ENCODE results near the gene NAALADL2.
"Not testable (repeated sequence)": the region's sequence is repeated elsewhere in the genome, so short reads cannot be mapped to it uniquely, and the experiment has no call there.

NAALADL2 gene

DNA sequence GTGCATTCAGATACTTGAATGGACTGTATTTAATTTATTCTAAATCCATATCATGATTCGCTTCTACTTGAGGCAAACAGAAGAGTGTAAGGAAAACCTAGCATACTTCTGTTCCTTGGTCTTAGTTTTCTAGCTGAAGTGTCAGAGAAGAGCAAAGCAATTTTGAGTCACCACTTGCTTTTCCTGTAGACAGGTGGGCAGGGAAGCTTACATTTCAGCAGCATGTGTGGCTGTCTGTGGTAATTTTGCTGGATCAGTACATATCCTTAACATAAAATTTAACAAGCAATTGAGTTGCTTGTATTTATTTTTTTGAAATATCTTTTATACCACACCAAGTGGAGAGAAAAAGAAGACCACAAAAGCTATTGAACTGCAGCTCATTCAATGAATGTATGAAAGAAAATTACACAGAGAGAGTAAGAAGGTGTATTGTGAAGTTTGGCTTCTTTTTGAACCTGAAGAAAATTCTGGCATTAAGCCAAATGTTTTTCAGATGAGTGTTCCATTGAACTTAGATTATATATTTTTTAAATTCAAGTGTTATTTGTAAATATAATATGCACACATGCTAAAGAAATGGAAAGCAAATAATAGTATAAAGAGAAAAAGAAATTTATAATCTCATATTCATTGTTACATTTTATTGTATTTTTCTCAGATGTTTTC, 747.6 kb downstream of the NAALADL2 start:
- H3K36me3 ChIP-seq (ENCODE audit: control insufficient read depth, insufficient read depth, low read length) = no peaks in the 10 kb centered on the region
- no peak overlapping the region for H3K9ac ChIP-seq (ENCODE audit: low read depth, low read length)
- H3K4me3 ChIP-seq (ENCODE audit: low read depth, low read length) = no peak overlapping the region
- no peaks in the 10 kb centered on the region for H3K9me3 ChIP-seq (ENCODE audit: control insufficient read depth, insufficient read depth, low read length)
- no peaks in the 10 kb centered on the region for H3K4me1 ChIP-seq (ENCODE audit: control insufficient read depth, insufficient read depth, low read length)
- H3K27me3 ChIP-seq (ENCODE audit: control insufficient read depth, insufficient read depth, low read length) = no peaks in the 10 kb centered on the region

DNA sequence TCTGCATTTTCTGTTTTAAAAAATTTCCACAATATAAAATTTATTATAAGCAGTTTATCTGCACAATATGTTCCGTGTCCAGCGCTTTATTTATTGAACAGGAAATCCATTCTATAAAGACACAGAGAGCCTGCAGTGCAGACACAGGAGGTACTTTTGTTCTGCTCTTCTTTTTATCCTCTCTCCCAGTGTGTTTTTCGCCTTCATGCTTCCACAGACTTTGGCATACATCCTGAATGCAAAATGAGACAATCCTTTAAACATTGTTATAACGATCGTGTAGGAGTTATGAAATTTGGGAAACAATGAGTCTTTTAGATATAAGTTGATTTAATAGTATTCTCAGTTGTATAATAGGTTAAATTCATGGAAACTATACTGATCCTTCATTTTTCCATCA, 749.2 kb downstream of the NAALADL2 start:
- H3K4me1 ChIP-seq (ENCODE audit: control insufficient read depth, insufficient read depth, low read length) = no peaks in the 10 kb centered on the region

DNA sequence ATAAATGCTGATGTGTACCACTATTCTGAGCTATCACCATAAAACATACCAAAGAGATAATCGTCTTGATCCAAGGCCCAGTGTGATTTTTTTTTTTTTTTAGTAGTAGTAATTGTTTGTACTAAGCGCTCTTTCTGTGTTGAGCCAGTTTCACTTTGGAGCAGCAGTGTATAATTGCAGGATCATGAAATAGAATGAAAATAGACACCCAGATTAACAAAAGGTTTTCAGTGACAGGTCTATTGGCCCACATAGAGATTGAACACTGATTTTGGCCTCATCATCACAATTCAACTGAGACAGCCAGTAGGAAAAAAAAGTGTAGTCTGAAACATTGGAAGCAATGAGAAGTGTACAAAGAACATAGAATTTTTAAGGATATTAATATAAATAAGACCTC, 749.8 kb downstream of the NAALADL2 start:
- no peak overlapping the region for H3K9ac ChIP-seq (ENCODE audit: low read depth, low read length)

More for the DNA sequence above, 749.2 kb downstream of the NAALADL2 start:
- no peak overlapping the region for H3K4me3 ChIP-seq (ENCODE audit: low read depth, low read length)
- no peaks in the 10 kb centered on the region for H3K9me3 ChIP-seq (ENCODE audit: control insufficient read depth, insufficient read depth, low read length)
- H3K27me3 ChIP-seq (ENCODE audit: control insufficient read depth, insufficient read depth, low read length) = no peaks in the 10 kb centered on the region
- no peaks in the 10 kb centered on the region for H3K36me3 ChIP-seq (ENCODE audit: control insufficient read depth, insufficient read depth, low read length)
- no peak overlapping the region for H3K9ac ChIP-seq (ENCODE audit: low read depth, low read length)

DNA sequence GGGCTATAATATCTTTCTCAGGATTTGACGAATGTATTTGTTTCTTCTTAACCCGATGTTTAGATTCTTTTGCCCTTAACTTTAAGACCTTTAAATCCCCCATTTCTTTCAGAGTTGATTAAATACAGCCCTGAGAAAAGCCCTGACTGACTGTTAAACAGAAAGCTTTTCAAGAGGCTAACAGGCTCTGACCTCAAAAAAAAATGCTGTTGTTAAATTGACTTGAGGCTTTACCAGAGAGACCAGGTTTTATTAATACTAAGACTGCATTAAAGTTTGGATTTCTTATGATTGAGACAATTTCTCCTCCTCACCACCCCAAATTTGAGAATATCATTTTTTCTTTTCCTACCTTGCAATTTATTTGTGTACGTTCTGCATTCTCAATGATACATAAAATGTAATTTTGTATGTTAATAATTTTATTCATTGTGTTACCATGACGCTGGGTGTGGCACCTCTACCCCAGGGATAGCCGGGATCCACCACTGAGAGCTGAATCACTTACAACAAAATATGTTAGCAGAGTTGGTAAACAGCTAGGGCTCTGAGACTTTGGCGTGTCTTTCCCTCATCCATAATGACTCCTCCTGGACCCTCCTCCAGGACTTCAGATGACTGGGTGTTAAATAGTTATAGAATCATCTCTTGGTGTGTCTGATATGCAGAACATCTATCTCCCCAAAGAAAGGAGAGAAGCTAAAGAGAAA, 753.5 kb downstream of the NAALADL2 start:
- H3K9me3 ChIP-seq (ENCODE audit: control insufficient read depth, insufficient read depth, low read length) = no peaks in the 10 kb centered on the region
- H3K27me3 ChIP-seq (ENCODE audit: control insufficient read depth, insufficient read depth, low read length) = no peaks in the 10 kb centered on the region
- H3K36me3 ChIP-seq (ENCODE audit: control insufficient read depth, insufficient read depth, low read length) = no peaks in the 10 kb centered on the region
- H3K4me3 ChIP-seq (ENCODE audit: low read depth, low read length) = no peak overlapping the region
- no peaks in the 10 kb centered on the region for H3K4me1 ChIP-seq (ENCODE audit: control insufficient read depth, insufficient read depth, low read length)
- H3K9ac ChIP-seq (ENCODE audit: low read depth, low read length) = no peak overlapping the region

More for the DNA sequence above, 749.8 kb downstream of the NAALADL2 start:
- Histone ChIP-seq H3K27me3 (ENCODE audit: control insufficient read depth, insufficient read depth, low read length) (no peaks in the 10 kb centered on the region), H3K4me1 (ENCODE audit: control insufficient read depth, insufficient read depth, low read length) (no peaks in the 10 kb centered on the region), H3K4me3 (ENCODE audit: low read depth, low read length) (no peak overlapping the region), H3K36me3 (ENCODE audit: control insufficient read depth, insufficient read depth, low read length) (no peaks in the 10 kb centered on the region), H3K9me3 (ENCODE audit: control insufficient read depth, insufficient read depth, low read length) (no peaks in the 10 kb centered on the region)

DNA sequence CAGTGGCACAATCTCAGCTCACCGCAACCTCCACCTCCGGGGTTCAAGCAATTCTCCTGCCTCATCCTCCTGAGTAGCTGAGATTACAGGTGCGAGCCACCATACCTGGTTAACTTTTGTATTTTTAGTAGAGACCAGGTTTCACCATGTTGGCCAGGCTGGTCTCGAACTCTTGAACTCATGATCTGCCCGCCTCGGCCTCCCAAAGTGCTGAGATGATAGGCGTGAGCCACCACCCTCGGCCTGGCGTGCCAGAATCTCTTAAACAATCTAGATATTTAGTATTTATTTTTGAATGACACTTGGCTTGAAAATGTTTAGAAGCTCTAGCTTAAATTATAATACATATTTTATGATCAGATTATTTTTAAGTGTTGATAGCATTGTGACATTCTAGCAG, 755.0 kb downstream of the NAALADL2 start:
- H3K4me3 ChIP-seq (ENCODE audit: low read depth, low read length); H3K9ac ChIP-seq (ENCODE audit: low read depth, low read length); H3K4me1 ChIP-seq (ENCODE audit: control insufficient read depth, insufficient read depth, low read length); H3K36me3 ChIP-seq (ENCODE audit: control insufficient read depth, insufficient read depth, low read length); H3K27me3 ChIP-seq (ENCODE audit: control insufficient read depth, insufficient read depth, low read length); H3K9me3 ChIP-seq (ENCODE audit: control insufficient read depth, insufficient read depth, low read length): not testable (repeated sequence)

DNA sequence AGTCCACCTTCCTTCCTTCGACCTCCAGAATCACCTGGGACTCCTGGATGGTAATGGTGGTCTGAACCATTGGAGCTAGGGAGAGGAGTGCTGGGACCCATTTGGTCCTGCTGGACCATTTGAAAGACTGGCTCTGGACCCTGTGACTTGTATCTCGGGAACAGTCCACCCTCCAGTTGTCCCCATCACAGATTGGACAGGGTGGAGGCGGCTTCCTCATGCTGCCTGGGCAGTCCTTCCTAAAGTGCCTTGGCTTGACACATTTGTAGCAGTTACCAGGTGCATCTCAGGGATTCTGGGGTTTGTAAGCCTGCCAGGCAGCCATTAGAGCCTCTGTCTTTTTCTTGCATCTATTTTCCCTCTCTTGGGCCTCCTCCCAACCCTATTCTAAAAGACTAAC, 758.1 kb downstream of the NAALADL2 start:
- H3K9me3 ChIP-seq (ENCODE audit: control insufficient read depth, insufficient read depth, low read length) = no peaks in the 10 kb centered on the region
- H3K4me3 ChIP-seq (ENCODE audit: low read depth, low read length) = no peak overlapping the region
- no peaks in the 10 kb centered on the region for H3K27me3 ChIP-seq (ENCODE audit: control insufficient read depth, insufficient read depth, low read length)
- H3K36me3 ChIP-seq (ENCODE audit: control insufficient read depth, insufficient read depth, low read length) = no peaks in the 10 kb centered on the region
- H3K4me1 ChIP-seq (ENCODE audit: control insufficient read depth, insufficient read depth, low read length) = no peaks in the 10 kb centered on the region
- H3K9ac ChIP-seq (ENCODE audit: low read depth, low read length) = no peak overlapping the region

DNA sequence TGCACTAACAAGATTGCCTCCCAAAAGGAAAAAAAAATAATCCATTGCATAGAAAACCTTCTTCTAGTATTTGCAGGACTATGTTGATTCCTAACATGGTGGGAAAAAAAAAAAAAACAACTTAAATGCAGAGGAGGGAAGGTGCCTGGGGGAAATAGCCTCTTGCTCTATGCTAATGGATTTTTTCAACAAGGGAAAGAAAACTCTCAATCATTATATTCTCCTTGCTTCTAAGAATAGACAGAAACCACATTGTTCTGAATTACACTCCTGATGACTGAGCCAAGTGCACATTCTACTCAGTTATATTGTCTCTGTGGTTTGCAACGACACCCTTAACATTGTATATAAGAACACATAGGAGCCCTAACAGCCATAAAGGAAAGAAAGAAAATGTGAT, 760.2 kb downstream of the NAALADL2 start:
- H3K4me1 ChIP-seq (ENCODE audit: control insufficient read depth, insufficient read depth, low read length) = no peaks in the 10 kb centered on the region

DNA sequence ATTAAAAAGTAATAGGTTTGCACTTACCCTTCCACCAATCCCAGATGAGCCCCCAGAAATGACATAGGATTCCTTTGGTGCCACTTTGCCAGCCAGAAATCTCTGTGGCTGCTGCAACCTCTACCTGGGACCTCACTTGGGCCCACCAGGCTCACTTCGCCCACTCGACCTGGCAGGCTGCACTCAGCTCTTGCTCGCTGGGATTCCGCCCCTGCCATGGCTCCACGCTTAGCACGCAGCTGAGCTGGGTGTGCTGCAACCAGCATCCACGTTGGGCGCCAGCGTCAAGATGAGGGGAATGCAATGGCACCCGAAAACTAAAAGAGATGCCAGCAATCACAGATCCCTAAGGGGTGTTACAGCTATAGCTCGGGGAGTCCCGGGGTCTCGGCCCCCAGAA, 761.0 kb downstream of the NAALADL2 start:
- no peaks in the 10 kb centered on the region for H3K27me3 ChIP-seq (ENCODE audit: control insufficient read depth, insufficient read depth, low read length)
- H3K36me3 ChIP-seq (ENCODE audit: control insufficient read depth, insufficient read depth, low read length) = no peaks in the 10 kb centered on the region
- no peak overlapping the region for H3K4me3 ChIP-seq (ENCODE audit: low read depth, low read length)
- H3K9me3 ChIP-seq (ENCODE audit: control insufficient read depth, insufficient read depth, low read length) = no peaks in the 10 kb centered on the region
- H3K9ac ChIP-seq (ENCODE audit: low read depth, low read length) = no peak overlapping the region
- no peaks in the 10 kb centered on the region for H3K4me1 ChIP-seq (ENCODE audit: control insufficient read depth, insufficient read depth, low read length)

More for the DNA sequence above, 760.2 kb downstream of the NAALADL2 start:
- no peaks in the 10 kb centered on the region for H3K27me3 ChIP-seq (ENCODE audit: control insufficient read depth, insufficient read depth, low read length)
- H3K36me3 ChIP-seq (ENCODE audit: control insufficient read depth, insufficient read depth, low read length) = no peaks in the 10 kb centered on the region
- no peak overlapping the region for H3K4me3 ChIP-seq (ENCODE audit: low read depth, low read length)
- no peaks in the 10 kb centered on the region for H3K9me3 ChIP-seq (ENCODE audit: control insufficient read depth, insufficient read depth, low read length)
- no peak overlapping the region for H3K9ac ChIP-seq (ENCODE audit: low read depth, low read length)

DNA sequence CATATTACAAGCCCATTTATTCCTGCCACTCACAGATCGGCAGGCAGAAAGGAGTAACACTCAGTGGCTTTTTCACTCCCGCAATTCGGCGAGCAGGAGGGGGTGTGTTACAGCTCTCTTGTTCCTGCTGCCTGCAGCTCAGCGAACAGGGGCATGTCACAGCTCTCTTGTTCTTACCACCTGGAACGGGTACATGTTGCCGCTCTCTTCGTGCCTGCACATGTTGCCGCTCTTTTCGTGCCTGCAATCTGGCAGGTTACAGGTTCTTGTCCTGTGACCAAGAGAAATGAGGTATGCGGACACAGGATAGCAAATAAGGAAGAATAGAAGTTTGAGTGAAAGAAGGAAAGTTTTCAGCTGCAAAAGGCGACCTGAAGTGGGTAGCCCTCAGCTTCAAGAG, 761.4 kb downstream of the NAALADL2 start:
- no peaks in the 10 kb centered on the region for H3K36me3 ChIP-seq (ENCODE audit: control insufficient read depth, insufficient read depth, low read length)
- H3K9ac ChIP-seq (ENCODE audit: low read depth, low read length) = no peak overlapping the region
- H3K4me1 ChIP-seq (ENCODE audit: control insufficient read depth, insufficient read depth, low read length) = no peaks in the 10 kb centered on the region
- H3K27me3 ChIP-seq (ENCODE audit: control insufficient read depth, insufficient read depth, low read length) = no peaks in the 10 kb centered on the region
- H3K9me3 ChIP-seq (ENCODE audit: control insufficient read depth, insufficient read depth, low read length) = no peaks in the 10 kb centered on the region
- no peak overlapping the region for H3K4me3 ChIP-seq (ENCODE audit: low read depth, low read length)

DNA sequence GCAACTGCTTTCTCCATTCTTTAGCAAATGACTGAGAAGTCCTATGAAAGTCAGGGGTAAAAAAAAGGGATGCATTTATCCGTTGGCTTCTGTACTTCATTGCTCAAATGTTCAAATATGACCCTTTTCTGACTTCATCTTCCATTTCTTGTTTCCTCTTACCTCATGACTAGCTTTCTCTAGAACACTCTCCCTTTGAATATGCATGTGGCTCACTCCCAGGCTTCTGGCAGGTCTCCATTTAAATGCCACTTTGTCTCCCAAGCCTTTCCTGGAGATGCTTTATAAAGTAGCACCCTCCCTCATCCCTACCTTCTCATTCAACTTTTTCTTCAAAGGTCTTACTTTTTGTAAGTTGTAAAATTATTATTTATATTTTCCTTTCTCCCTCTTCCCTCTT, 781.8 kb downstream of the NAALADL2 start:
- no peaks in the 10 kb centered on the region for H3K27me3 ChIP-seq (ENCODE audit: control insufficient read depth, insufficient read depth, low read length)
- no peak overlapping the region for H3K4me3 ChIP-seq (ENCODE audit: low read depth, low read length)
- no peaks in the 10 kb centered on the region for H3K9me3 ChIP-seq (ENCODE audit: control insufficient read depth, insufficient read depth, low read length)
- no peaks in the 10 kb centered on the region for H3K4me1 ChIP-seq (ENCODE audit: control insufficient read depth, insufficient read depth, low read length)
- H3K9ac ChIP-seq (ENCODE audit: low read depth, low read length) = no peak overlapping the region
- H3K36me3 ChIP-seq (ENCODE audit: control insufficient read depth, insufficient read depth, low read length) = no peaks in the 10 kb centered on the region

DNA sequence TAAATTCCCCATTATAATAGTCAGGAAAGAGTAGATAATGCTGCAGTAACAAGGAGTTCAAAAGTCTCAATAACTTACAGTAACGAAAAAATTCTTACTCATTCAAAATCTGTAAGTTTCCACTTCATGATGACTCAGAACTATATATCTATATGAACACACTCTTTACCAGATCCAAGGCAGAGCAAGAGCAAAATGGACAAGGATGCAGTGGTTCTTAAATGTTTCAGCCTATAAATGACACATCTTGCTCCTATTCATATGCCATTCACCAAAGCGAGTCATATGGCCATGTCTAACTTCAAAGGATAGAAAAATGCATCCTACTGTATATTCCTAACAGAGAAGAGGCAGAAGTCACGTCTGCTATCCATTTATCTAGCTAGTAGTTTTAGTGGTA, 787.7 kb downstream of the NAALADL2 start:
- no peaks in the 10 kb centered on the region for H3K4me1 ChIP-seq (ENCODE audit: control insufficient read depth, insufficient read depth, low read length)
- H3K36me3 ChIP-seq (ENCODE audit: control insufficient read depth, insufficient read depth, low read length) = no peaks in the 10 kb centered on the region
- H3K4me3 ChIP-seq (ENCODE audit: low read depth, low read length) = no peak overlapping the region
- H3K9me3 ChIP-seq (ENCODE audit: control insufficient read depth, insufficient read depth, low read length) = no peaks in the 10 kb centered on the region
- no peak overlapping the region for H3K9ac ChIP-seq (ENCODE audit: low read depth, low read length)
- no peaks in the 10 kb centered on the region for H3K27me3 ChIP-seq (ENCODE audit: control insufficient read depth, insufficient read depth, low read length)

DNA sequence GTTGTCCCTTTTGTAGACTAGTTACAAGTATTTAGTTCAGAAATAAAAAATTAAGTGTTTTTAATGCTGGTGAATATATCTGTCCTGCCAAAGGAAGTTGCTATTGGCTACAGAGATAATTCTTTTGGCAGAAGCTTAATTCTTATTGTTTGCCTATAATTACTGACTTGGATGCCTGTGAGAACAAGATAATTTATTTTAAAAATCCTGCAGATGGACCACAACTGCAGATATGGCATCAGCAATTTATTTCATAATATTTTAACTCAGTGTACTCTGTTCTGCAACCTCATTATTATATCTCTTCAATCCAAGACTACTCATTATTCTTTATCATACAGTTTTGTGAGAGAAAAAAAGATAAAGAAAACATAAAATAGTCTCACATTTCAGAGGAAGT, 789.8 kb downstream of the NAALADL2 start:
- Histone ChIP-seq H3K36me3 (ENCODE audit: control insufficient read depth, insufficient read depth, low read length) (no peaks in the 10 kb centered on the region), H3K9ac (ENCODE audit: low read depth, low read length) (no peak overlapping the region), H3K4me1 (ENCODE audit: control insufficient read depth, insufficient read depth, low read length) (no peaks in the 10 kb centered on the region), H3K9me3 (ENCODE audit: control insufficient read depth, insufficient read depth, low read length) (no peaks in the 10 kb centered on the region), H3K4me3 (ENCODE audit: low read depth, low read length) (no peak overlapping the region), H3K27me3 (ENCODE audit: control insufficient read depth, insufficient read depth, low read length) (no peaks in the 10 kb centered on the region)

Data from iPS-15b (cell line).